HepG2 (cell line): ENCODE measurements around the gene LEF1. TPM values are rescaled to one million over a fixed set of nuclear protein-coding genes. Genes with fewer than 3 reads are reported as not detected.

Source experiments
- ATAC-seq: fragments of 200-7000 bp; cut with Tn5 transposase; 3 replicates; pipeline ENCODE4 v1.9.1; 2020; ENCODE audit warnings: mild to moderate bottlenecking, moderate library complexity
- BruUV-seq: library from RNA; stranded (reverse); fragments of 400-500 nt; replicated peaks from 2 replicates; lab custom pipeline; 2021; lab: Mats Ljungman, UMichigan
- CTCF ChIA-PET: fragments of 300-600 bp; formaldehyde crosslinking; extraction: SDS; loops from one replicate; lab custom pipeline; 2021; ENCODE audit warnings: low total read pairs, inconsistent platforms, low intra/inter-chr PET ratio; lab: Yijun Ruan, JAX
- POLR2A ChIA-PET: fragments of 350-600 bp; sonication (Branson Sonifier 250); formaldehyde crosslinking; loops from one replicate; lab custom pipeline; 2020; ENCODE audit warnings: antibody characterized with exemption, inconsistent platforms; lab: Yijun Ruan, JAX
- DNase-seq: peaks from one replicate; pipeline ENCODE4 v3.0.0-alpha.2; 2015; ENCODE audit warnings: low spot score
- FAIRE-seq: peaks from 3 replicates; lab custom pipeline; 2011; peaks lifted over from hg19 to GRCh38; lab: Jason Lieb, UNC
- H2AFZ ChIP-seq: one replicate; pipeline ENCODE4 v1.6.1; 2011; ENCODE audit warnings: low read length, inconsistent platforms
- H3K27ac ChIP-seq: fragments of 300-600 bp; 3 replicates; pipeline ENCODE4 v1.8.0; 2011; ENCODE audit warnings: mixed run types, mild to moderate bottlenecking, mixed read lengths, low read length, inconsistent platforms; ENCODE audit not compliant: insufficient read depth; ENCODE audit errors: extremely low read length
- H3K27me3 ChIP-seq, 2 experiments: fragments of 200-600 bp in 1 of 2; 2 replicates in 1 of 2; 3 replicates in 1 of 2; pipeline versions ENCODE4 v1.6.0 to v1.8.0; 2011; ENCODE audit warnings: low read length in 2 of 2, mild to moderate bottlenecking in 2 of 2, moderate library complexity in 2 of 2, inconsistent platforms in 1 of 2; ENCODE audit not compliant: insufficient read depth in 2 of 2, control insufficient read depth in 1 of 2
- H3K36me3 ChIP-seq, 2 experiments: fragments of 200-600 bp in 1 of 2; replicated peaks in 1 of 2; 2 replicates in 1 of 2; 3 replicates in 1 of 2; pipeline versions ENCODE4 v1.5.1 to v1.8.0; 2011; ENCODE audit warnings: low read length in 2 of 2, inconsistent platforms in 1 of 2; ENCODE audit not compliant: insufficient read depth in 2 of 2, control insufficient read depth in 1 of 2
- H3K4me1 ChIP-seq: 2 replicates; pipeline ENCODE4 v1.5.1; 2012; ENCODE audit warnings: low read length, inconsistent platforms; ENCODE audit not compliant: insufficient read depth
- H3K4me2 ChIP-seq: 2 replicates; pipeline ENCODE4 v1.6.0; 2011; ENCODE audit warnings: low read depth, low read length, inconsistent platforms
- H3K4me3 ChIP-seq, 3 experiments: fragments of 200-600 bp in 1 of 3; sonication (generic), shearing (Covaris generic) in 1 of 3; replicated peaks in 1 of 3; 2 replicates each; pipeline ENCODE4 v1.5.1; 2011 to 2016; ENCODE audit warnings: low read length in 3 of 3, inconsistent platforms in 2 of 3, low read depth in 2 of 3, mild to moderate bottlenecking in 2 of 3, control low read depth in 1 of 3, mixed read lengths in 1 of 3; ENCODE audit not compliant: insufficient read depth in 1 of 3
- H3K79me2 ChIP-seq: one replicate; pipeline ENCODE4 v1.6.1; 2011; ENCODE audit warnings: low read length, inconsistent platforms; ENCODE audit not compliant: insufficient read depth
- H3K9ac ChIP-seq: 2 replicates; pipeline ENCODE4 v1.6.0; 2011; ENCODE audit warnings: mild to moderate bottlenecking, low read depth, low read length, inconsistent platforms; ENCODE audit not compliant: insufficient read depth
- H3K9me3 ChIP-seq: 2 replicates; pipeline ENCODE4 v1.5.1; 2012; ENCODE audit warnings: mild to moderate bottlenecking, low read length
- H4K20me1 ChIP-seq: 2 replicates; pipeline ENCODE4 v1.6.0; 2011; ENCODE audit warnings: inconsistent platforms, mild to moderate bottlenecking, low read length, moderate library complexity; ENCODE audit not compliant: insufficient read depth
- DPF2 ChIP-seq: sonication (generic); formaldehyde crosslinking; IDR thresholded peaks from 2 replicates; pipeline ENCODE4 v1.4.0; 2020; ENCODE audit warnings: mild to moderate bottlenecking, low read depth, missing genetic modification reagents, borderline replicate concordance
- MLLT10 ChIP-seq: sonication (generic); formaldehyde crosslinking; IDR thresholded peaks from 2 replicates; pipeline ENCODE4 v1.4.0; 2020; ENCODE audit warnings: missing genetic modification reagents
- MYPOP ChIP-seq: sonication (generic); formaldehyde crosslinking; IDR thresholded peaks from 2 replicates; pipeline ENCODE4 v1.8.1; 2023; ENCODE audit warnings: mild to moderate bottlenecking, moderate library complexity, missing genetic modification reagents
- NFIC ChIP-seq: IDR thresholded peaks from 2 replicates; pipeline ENCODE4 v1.6.1; 2012; ENCODE audit warnings: mild to moderate bottlenecking, low read length, inconsistent platforms
- NFKB2 ChIP-seq: sonication (generic); formaldehyde crosslinking; IDR thresholded peaks from 2 replicates; pipeline ENCODE4 v1.4.0; 2020; ENCODE audit warnings: missing genetic modification reagents, borderline replicate concordance
- PHF8 ChIP-seq: sonication (generic); formaldehyde crosslinking; IDR thresholded peaks from 2 replicates; pipeline ENCODE4 v1.5.0; 2020; ENCODE audit warnings: missing genetic modification reagents
- REL ChIP-seq: sonication (generic); formaldehyde crosslinking; conservative IDR thresholded peaks from 2 replicates; pipeline ENCODE4 v1.8.0; 2022; ENCODE audit warnings: mild to moderate bottlenecking, missing genetic modification reagents, moderate library complexity
- RNF2 ChIP-seq: fragments of 450-650 bp; conservative IDR thresholded peaks from 2 replicates; pipeline ENCODE4 v1.6.1; 2016; ENCODE audit warnings: low read depth
- TCF7L2 ChIP-seq: IDR thresholded peaks from 2 replicates; pipeline ENCODE4 v1.6.1; 2011; ENCODE audit warnings: mild to moderate bottlenecking, low read depth, low read length, moderate library complexity
- XBP1 ChIP-seq: sonication (generic); formaldehyde crosslinking; IDR thresholded peaks from 2 replicates; pipeline ENCODE4 v1.5.0; 2020; ENCODE audit warnings: missing genetic modification reagents
- ZBTB46 ChIP-seq: sonication (generic); formaldehyde crosslinking; IDR thresholded peaks from 2 replicates; pipeline ENCODE4 v1.4.0; 2020; ENCODE audit warnings: mild to moderate bottlenecking, missing genetic modification reagents, borderline replicate concordance
- ZKSCAN1 ChIP-seq: fragments of 150-350 bp; IDR thresholded peaks from 2 replicates; pipeline ENCODE4 v1.6.1; 2014; ENCODE audit warnings: low read length
- ZNF12 ChIP-seq: sonication (generic); formaldehyde crosslinking; IDR thresholded peaks from 2 replicates; pipeline ENCODE4 v1.5.0; 2020; ENCODE audit warnings: missing genetic modification reagents
- ZNF780A ChIP-seq: sonication (generic); formaldehyde crosslinking; IDR thresholded peaks from 2 replicates; pipeline ENCODE4 v1.8.0; 2022; ENCODE audit warnings: mild to moderate bottlenecking, missing genetic modification reagents, moderate library complexity
- WGBS: methylation state at CpG from one replicate; pipeline ENCODE4 v1.1.6; 2017; ENCODE audit warnings: low lambda C conversion rate; 5-methylcytosine and 5-hydroxymethylcytosine counted together
- in situ Hi-C: cut with HindIII; loops from 2 replicates; pipeline ENCODE4 v1.10.0; 2017; ENCODE audit warnings: low pct_unique_long_range_greater_than_20kb; ENCODE audit not compliant: extremely low pct_ligation_motif_present
- intact Hi-C: fragments of 100-400 bp; cut with micrococcal nuclease; formaldehyde crosslinking; loops from one replicate; pipeline ENCODE4 v1.10.0; 2022; ENCODE audit not compliant: unreplicated experiment
- polyA plus RNA-seq, 8 experiments: library from polyadenylated mRNA; depleted of rRNA in 3 of 8; stranded (reverse) in 7 of 8; unstranded in 1 of 8; fragments of >200 nt; fragmentation: Illumina TruSeq in 4 of 8; extraction: Trizol in 4 of 8; gene quantifications; 2 replicates each; pipeline versions ENCODE4 v1.2.1 to v1.2.3, GENCODE V29; 2011 to 2016; ENCODE audit warnings: low read depth in 4 of 8, missing spikeins in 1 of 8, mixed read lengths in 1 of 8; ENCODE audit not compliant: insufficient read depth in 1 of 8
- total RNA-seq, 5 experiments: library from RNA; depleted of rRNA; stranded (reverse); fragments of >200 nt; fragmentation: Illumina TruSeq; extraction: Trizol; gene quantifications; 2 replicates each; pipeline ENCODE4 v1.2.3, GENCODE V29; 2016; ENCODE audit warnings: low read depth in 1 of 5
- TF ChIP-seq, protein P1 (sequence below): sonication (generic); formaldehyde crosslinking; IDR thresholded peaks from 2 replicates; pipeline ENCODE4 v1.5.0; 2020; ENCODE audit warnings: missing genetic modification reagents
- TF ChIP-seq, protein P2 (sequence below): sonication (generic); formaldehyde crosslinking; IDR thresholded peaks from 2 replicates; pipeline ENCODE4 v1.4.0; 2020; ENCODE audit warnings: missing genetic modification reagents

Gene LEF1
- total and polyA plus RNA-seq, 2 of the 13 experiments (the other 11 are each of a cell fraction or from before 2014, with no cell fraction given): 0.22 to 0.29 TPM

- TF ChIP-seq, protein P1, sequence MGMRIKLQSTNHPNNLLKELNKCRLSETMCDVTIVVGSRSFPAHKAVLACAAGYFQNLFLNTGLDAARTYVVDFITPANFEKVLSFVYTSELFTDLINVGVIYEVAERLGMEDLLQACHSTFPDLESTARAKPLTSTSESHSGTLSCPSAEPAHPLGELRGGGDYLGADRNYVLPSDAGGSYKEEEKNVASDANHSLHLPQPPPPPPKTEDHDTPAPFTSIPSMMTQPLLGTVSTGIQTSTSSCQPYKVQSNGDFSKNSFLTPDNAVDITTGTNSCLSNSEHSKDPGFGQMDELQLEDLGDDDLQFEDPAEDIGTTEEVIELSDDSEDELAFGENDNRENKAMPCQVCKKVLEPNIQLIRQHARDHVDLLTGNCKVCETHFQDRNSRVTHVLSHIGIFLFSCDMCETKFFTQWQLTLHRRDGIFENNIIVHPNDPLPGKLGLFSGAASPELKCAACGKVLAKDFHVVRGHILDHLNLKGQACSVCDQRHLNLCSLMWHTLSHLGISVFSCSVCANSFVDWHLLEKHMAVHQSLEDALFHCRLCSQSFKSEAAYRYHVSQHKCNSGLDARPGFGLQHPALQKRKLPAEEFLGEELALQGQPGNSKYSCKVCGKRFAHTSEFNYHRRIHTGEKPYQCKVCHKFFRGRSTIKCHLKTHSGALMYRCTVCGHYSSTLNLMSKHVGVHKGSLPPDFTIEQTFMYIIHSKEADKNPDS (CRISPR knock-in tag): no peak
- TF ChIP-seq, all 625 proteins: peak for 0
Measured at GRCh38 chr4:108109997-108110416, 58.7 kb downstream of the LEF1 start (continued).

DNA sequence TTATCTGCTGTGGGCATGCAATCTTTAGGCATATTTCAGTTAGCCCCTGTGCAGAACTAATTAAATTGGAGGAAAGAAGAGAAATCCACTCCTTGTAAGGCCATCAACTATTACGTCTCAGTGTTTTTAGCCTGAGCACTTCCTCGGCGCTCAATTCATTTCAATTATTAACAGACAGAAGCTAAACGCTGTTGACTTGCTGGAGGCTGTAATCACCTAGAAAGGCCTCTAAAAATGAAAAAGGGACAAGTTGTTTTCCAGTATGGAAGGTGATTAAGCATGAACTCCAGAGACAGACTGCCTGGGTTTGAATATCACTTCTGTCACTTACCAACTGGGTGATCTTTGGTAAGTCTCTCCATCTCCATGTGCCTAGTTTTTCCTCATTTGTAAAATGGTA, 59.6 kb downstream of the LEF1 start:
- H4K20me1 ChIP-seq: no peaks in the 10 kb centered on the region
- in situ Hi-C loops: no loop called here
- H3K27me3 ChIP-seq: no peaks in the 10 kb centered on the region
- ATAC-seq (no peak), DNase-seq (no peak), FAIRE-seq (no peak)
- no peak overlapping the region for H2AFZ ChIP-seq
- CTCF ChIA-PET: no interaction called here
- no peak overlapping the region for H3K4me2 ChIP-seq
- no peaks in the 10 kb centered on the region for H3K79me2 ChIP-seq
- no TSS peak for BruUV-seq
- no peak overlapping the region for H3K27ac ChIP-seq
- no peaks in the 10 kb centered on the region for H3K9me3 ChIP-seq
- H3K4me1 ChIP-seq: no peaks in the 10 kb centered on the region
- intact Hi-C loops: no loop called here
- POLR2A ChIA-PET: no interaction called here
- H3K36me3 ChIP-seq: no peaks in the 10 kb centered on the region
- WGBS: 52% methylated on average over 4 of the region's 4 CpGs
- no peak overlapping the region for H3K4me3 ChIP-seq
- TF ChIP-seq MYPOP (CRISPR knock-in tag): no peak
- TF ChIP-seq ZBTB46: no peak
- TF ChIP-seq TCF7L2: no peak
- no peak for TF ChIP-seq REL (CRISPR knock-in tag)
- no peak for TF ChIP-seq XBP1 (CRISPR knock-in tag)
- no peak for TF ChIP-seq ZNF780A (CRISPR knock-in tag)
- TF ChIP-seq DPF2: no peak
- no peak for TF ChIP-seq NFKB2
- TF ChIP-seq RNF2: no peak
- no peak for TF ChIP-seq ZKSCAN1
- no peak for TF ChIP-seq NFIC
- TF ChIP-seq, protein P2, sequence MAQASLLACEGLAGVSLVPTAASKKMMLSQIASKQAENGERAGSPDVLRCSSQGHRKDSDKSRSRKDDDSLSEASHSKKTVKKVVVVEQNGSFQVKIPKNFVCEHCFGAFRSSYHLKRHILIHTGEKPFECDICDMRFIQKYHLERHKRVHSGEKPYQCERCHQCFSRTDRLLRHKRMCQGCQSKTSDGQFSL (CRISPR knock-in tag): no peak
- TF ChIP-seq ZNF12 (CRISPR knock-in tag): no peak
- TF ChIP-seq PHF8 (CRISPR knock-in tag): no peak
- no peak for TF ChIP-seq MLLT10 (CRISPR knock-in tag)
- H3K9ac ChIP-seq: no peak overlapping the region
